Measurements from ENCODE around the gene PCDH9. TPM values are rescaled to one million over a fixed set of nuclear protein-coding genes. Genes with fewer than 3 reads are reported as not detected.

The PCDH9 gene
- total RNA-seq, 1 donor from 2014 or later: 3.7 TPM

DNA sequence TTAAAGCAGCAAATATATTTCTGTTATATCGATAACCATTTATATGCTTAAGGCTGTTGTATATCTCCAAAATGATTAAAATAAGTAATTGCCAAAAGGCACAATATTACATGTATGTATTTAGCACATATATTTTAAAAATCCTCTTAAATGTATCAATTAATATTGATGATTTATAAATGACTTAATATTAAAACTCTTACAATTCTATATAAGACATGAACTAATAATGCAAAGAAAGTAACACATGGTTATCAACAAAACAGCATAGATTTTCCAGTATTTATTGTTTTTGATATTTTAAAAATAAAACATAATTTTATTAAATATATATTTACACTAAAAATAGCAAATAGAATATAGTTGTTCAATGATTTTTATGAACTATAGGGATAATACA, 32.4 kb downstream of the PCDH9 start:
- no peaks in the 10 kb centered on the region for H3K4me1 ChIP-seq
- DNase-seq (ENCODE audit: extremely low spot score in 2 of 2): no peak
- no peaks in the 10 kb centered on the region for H3K36me3 ChIP-seq
- TF ChIP-seq, protein P1, sequence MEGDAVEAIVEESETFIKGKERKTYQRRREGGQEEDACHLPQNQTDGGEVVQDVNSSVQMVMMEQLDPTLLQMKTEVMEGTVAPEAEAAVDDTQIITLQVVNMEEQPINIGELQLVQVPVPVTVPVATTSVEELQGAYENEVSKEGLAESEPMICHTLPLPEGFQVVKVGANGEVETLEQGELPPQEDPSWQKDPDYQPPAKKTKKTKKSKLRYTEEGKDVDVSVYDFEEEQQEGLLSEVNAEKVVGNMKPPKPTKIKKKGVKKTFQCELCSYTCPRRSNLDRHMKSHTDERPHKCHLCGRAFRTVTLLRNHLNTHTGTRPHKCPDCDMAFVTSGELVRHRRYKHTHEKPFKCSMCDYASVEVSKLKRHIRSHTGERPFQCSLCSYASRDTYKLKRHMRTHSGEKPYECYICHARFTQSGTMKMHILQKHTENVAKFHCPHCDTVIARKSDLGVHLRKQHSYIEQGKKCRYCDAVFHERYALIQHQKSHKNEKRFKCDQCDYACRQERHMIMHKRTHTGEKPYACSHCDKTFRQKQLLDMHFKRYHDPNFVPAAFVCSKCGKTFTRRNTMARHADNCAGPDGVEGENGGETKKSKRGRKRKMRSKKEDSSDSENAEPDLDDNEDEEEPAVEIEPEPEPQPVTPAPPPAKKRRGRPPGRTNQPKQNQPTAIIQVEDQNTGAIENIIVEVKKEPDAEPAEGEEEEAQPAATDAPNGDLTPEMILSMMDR (IDR thresholded peaks at IDR 0.05): no peak
- TF ChIP-seq POLR2A (IDR thresholded peaks at IDR 0.05): no peak
- no peak for TF ChIP-seq POLR2AphosphoS5 (IDR thresholded peaks at IDR 0.05; ENCODE audit: insufficient read depth in 1 of 2, low read depth in 1 of 2)
- no peaks in the 10 kb centered on the region for H3K27me3 ChIP-seq
- no peaks in the 10 kb centered on the region for H3K9me3 ChIP-seq
- H3K4me3 ChIP-seq: no peak overlapping the region
- intact Hi-C loops (cut with DNase I): no loop called here
- H3K27ac ChIP-seq: no peak overlapping the region

DNA sequence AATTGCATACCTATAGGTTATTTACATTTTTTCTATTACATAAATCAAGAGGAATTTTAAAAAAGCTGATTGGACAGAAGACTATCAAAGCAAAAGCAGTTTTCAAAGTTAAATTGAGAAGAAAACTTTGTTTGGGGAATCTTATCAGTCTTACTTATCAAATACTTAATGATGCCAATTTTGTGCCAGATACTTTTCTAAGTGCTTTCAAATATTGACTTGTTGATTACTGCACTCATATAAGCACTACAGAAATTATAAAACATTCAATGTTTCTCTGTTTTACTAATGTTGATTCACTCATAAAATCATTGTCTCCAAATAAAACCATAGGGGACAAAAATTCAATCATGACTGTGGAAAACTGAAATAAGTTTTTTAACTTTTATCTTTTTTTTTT, 36.2 kb downstream of the PCDH9 start:
- intact Hi-C loops (cut with DNase I): no loop called here
- no peaks in the 10 kb centered on the region for H3K36me3 ChIP-seq

DNA sequence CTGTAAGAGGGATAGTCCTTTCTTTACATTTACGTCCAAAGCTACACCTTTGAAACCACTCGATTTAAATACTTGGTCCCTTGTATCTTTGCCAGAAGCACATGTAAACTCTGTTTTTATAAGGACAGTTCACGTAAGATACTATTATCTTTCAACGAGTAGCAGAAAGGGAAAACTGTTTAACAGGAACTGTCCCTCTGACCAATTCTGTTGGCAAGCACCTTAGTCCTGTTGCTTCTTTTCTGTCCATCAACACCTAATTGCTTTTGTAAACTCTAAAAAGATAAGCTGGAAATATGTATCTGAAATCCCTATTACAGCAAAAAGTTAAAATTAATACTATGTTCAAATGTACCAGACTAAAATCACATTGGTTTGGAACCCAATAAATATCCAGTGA, 37.4 kb downstream of the PCDH9 start:
- TF ChIP-seq POLR2AphosphoS5 (IDR thresholded peaks at IDR 0.05; ENCODE audit: insufficient read depth in 1 of 2, low read depth in 1 of 2) (no peak), POLR2A (IDR thresholded peaks at IDR 0.05) (no peak)
- TF ChIP-seq, protein P1 (IDR thresholded peaks at IDR 0.05): no peak
- H3K4me3 ChIP-seq: no peak overlapping the region
- no peaks in the 10 kb centered on the region for H3K27me3 ChIP-seq
- intact Hi-C loops (cut with DNase I): no loop called here
- no peaks in the 10 kb centered on the region for H3K9me3 ChIP-seq
- DNase-seq (ENCODE audit: extremely low spot score in 2 of 2): no peak
- no peak overlapping the region for H3K27ac ChIP-seq
- H3K4me1 ChIP-seq: no peaks in the 10 kb centered on the region
- no peaks in the 10 kb centered on the region for H3K36me3 ChIP-seq

More for the DNA sequence above, 36.2 kb downstream of the PCDH9 start:
- Histone ChIP-seq H3K27me3 (no peaks in the 10 kb centered on the region), H3K4me1 (no peaks in the 10 kb centered on the region), H3K4me3 (no peak overlapping the region), H3K27ac (no peak overlapping the region), H3K9me3 (no peaks in the 10 kb centered on the region)
- TF ChIP-seq POLR2A (IDR thresholded peaks at IDR 0.05) (no peak), POLR2AphosphoS5 (IDR thresholded peaks at IDR 0.05; ENCODE audit: insufficient read depth in 1 of 2, low read depth in 1 of 2) (no peak)
- TF ChIP-seq, protein P1 (IDR thresholded peaks at IDR 0.05): no peak
- DNase-seq (ENCODE audit: extremely low spot score in 2 of 2): no peak

DNA sequence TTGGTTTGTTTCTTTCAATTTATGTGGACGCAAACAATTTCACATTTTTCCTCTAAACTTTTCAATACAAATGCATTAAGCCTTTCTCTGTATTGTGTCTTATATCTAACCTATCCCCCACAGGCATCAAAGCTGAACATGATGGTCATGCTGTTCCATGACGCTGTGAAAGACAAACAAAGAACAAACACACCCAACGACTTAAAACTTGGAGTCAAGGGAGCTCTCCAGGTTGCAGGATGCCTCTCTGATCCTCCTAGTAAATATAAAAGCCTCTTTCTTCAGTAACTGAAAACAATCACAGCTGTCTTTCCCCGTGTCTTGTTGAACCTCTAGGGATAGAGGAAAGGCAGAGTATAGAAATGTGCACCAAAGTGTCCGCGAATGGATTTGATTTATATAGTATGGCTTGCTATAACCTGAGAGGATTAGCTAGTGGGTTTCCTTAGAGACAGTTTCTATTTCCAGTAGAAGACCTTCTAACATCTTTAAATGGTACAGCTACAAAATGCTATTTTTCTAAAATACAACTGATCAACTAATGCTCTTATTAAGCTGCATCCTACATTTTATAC, 43.1 kb downstream of the PCDH9 start:
- DNase-seq (ENCODE audit: extremely low spot score in 2 of 2): no peak
- Histone ChIP-seq H3K4me1 (no peaks in the 10 kb centered on the region), H3K4me3 (no peak overlapping the region), H3K27ac (no peak overlapping the region), H3K27me3 (no peaks in the 10 kb centered on the region), H3K36me3 (no peaks in the 10 kb centered on the region), H3K9me3 (no peaks in the 10 kb centered on the region)
- TF ChIP-seq POLR2AphosphoS5 (IDR thresholded peaks at IDR 0.05; ENCODE audit: insufficient read depth in 1 of 2, low read depth in 1 of 2) (no peak), POLR2A (IDR thresholded peaks at IDR 0.05) (no peak)
- TF ChIP-seq, protein P1 (IDR thresholded peaks at IDR 0.05): no peak
- intact Hi-C loops (cut with DNase I): no loop called here

DNA sequence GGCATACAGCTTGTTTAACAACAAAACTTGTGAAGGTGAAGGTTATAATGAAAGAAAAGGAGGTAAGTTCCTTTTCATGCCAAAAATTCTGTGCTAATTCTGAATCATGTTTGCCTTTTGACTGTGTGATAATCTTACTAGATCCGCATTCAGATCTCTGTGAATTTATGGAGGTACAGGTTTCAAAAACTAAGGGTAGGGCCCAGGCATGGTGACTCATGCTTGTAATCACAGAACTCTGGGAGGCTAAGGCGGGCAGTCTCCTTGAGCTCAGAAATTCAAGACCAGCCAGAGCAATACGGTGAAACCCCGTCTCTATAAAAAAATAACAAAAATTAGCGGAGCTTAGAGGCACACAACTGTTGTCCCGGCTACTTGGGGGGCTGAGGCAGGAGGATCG, 45.9 kb downstream of the PCDH9 start:
- intact Hi-C loops (cut with DNase I): no loop called here
- no peaks in the 10 kb centered on the region for H3K9me3 ChIP-seq

More for the DNA sequence above, 45.9 kb downstream of the PCDH9 start:
- Histone ChIP-seq H3K27ac (no peak overlapping the region), H3K36me3 (no peaks in the 10 kb centered on the region), H3K27me3 (no peaks in the 10 kb centered on the region), H3K4me3 (no peak overlapping the region), H3K4me1 (no peaks in the 10 kb centered on the region)
- no peak for DNase-seq (ENCODE audit: extremely low spot score in 2 of 2)
- TF ChIP-seq POLR2A (IDR thresholded peaks at IDR 0.05): no peak
- TF ChIP-seq POLR2AphosphoS5 (IDR thresholded peaks at IDR 0.05; ENCODE audit: insufficient read depth in 1 of 2, low read depth in 1 of 2): no peak
- TF ChIP-seq, protein P1 (IDR thresholded peaks at IDR 0.05): no peak
